ENCODE results near the gene PTPRN.
A peak's percentile ranks its signal among the peaks of the same experiment; 100 is the strongest.

The PTPRN gene

DNA sequence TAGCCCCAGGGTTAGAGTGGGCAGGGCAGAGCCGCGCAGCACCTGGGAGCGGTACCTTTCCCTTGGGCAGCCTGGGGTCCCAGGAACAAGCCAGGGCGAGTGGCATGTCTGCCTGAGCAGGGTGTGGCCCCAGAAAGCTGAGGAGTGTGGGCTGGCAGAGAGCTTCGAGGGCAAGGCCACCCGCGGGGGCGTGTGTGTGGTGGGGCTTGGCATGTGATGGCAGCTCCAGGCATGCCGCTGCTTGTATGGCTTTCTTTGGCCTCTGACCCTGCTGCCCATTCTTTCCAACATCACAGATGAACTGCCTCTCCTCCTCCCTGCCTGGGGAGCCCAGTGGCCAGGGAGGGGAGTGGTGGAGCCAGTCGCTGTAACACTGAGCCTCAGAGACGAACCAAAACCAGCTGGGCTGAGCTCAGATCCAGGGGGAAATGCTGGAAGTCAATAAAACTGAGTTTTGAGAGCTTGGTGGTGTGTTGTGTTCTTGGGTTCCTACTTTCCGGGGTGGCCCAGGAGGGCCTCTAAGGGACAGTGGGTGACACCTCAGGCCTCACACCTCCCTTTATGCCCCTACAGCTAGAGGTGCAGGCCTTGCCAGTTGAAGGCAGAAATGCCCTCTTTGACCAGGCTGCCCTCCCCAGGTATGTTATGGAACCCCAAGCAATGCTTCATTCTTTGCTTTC lies 22.6 kb downstream of the PTPRN start:
- no peak for DNase-seq

DNA sequence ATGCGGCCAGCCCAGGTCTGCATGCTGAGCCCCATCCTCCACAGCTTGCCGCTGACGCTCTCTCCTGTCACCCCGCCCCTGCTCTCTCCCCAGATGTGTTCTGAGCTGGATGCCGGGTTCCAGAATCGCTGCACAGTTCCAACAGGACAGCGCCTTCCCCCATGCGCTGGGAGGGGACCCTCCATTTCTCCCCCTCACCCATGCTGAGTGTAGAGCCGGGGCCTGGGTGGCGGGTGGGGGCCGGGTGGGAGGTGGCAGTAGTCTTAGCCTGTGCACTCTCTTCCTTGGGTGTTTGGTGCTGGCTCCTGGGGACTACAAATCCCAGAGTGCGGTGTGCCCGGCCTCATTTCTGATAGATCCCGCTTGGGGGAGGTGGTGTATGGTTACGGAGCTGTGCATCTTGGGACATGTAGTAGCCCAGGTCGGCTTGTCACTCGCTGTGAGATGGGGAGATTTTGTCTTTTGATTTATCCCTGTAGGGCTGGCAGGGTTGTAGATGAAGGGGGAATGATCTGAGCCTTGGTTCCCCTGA lies 23.2 kb downstream of the PTPRN start:
- no peak for DNase-seq

DNA sequence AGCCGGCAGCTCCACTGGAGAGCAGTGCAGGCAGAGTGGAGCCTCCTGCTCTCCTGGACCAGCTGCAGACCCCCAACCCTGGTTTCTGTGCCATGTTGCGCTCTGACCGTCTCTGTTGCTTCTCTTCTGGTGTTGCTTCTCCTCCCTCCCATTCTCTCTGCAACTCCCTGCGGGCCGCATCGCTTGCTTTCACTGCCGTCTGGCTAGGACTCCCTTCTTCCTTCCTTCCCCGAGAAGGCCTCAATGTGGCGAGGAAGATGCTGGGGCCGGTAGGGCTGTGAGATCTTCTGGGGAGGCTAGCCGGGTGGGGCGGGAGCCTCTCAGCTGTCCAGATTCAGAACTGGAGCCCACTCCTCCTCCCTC lies 23.8 kb downstream of the PTPRN start:
- no peak for DNase-seq

DNA sequence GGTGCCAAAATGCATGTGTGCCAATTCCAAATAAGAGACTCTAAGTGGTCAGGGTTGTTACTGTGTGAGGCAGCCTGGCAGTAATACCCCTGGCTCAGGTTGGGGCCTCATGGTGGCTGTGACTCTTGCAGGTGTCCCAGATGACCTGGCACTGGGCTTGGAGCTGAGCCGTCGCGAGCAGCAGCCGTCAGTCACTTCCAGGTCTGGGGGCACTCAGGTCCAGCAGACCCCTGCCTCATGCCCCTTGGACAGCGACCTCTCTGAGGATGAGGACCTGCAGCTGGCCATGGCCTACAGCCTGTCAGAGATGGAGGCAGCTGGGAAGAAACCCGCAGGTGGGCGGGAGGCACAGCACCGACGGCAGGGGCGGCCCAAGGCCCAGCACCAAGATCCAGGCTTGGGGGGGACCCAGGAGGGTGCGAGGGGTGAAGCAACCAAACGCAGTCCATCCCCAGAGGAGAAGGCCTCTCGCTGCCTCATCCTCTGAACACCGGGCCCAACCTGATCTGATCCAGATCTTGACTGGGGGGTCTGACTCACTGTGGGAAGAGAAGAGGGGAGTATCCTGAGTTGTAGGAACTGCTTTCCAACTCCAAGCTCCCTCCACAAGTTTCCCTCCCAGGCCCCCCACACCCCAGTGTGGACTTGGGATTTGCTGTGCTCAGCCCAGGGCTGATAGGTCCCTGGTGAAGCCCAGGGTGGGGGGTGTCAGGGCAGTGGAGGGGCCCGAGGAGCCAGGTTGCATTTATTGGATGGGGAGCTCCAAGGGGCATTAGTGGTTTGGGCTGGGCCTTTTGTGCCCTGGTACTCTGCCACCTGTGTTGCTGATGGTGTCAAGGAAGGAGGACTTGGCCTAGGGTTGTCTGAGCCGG lies 24.5 kb downstream of the PTPRN start:
- no peak for DNase-seq

DNA sequence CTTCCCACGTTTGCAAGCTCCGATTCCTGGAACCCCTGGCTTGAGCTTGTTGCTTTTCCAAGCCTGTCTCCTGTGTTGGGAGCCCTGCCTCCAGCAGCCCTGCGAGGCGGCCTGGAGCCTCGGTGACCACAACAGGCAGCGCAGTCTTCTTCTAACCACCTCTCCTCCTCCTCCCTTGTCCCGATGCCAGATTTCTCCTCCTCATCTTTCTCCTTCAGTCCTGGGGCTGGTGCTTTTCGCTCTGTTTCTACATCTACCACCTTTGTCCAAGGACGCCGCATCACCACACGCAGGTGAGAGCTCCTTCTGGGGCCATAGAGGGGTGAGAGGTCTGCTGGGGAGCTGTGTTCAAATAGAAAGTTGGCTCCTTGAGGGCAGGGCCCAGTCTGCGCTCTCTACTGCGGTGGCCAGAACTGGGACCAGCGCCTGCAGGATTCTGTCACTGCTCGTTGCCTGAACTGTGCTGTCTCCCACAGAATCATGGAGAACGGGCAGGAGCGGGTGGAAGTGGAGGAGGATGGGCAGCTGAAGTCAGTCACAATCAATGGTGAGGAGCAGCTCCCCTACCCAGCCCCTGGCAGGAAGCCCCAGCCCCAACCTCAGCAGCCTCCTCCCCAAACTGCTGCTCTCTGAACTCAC lies 26.1 kb downstream of the PTPRN start:
- DNase-seq, result no peak

DNA sequence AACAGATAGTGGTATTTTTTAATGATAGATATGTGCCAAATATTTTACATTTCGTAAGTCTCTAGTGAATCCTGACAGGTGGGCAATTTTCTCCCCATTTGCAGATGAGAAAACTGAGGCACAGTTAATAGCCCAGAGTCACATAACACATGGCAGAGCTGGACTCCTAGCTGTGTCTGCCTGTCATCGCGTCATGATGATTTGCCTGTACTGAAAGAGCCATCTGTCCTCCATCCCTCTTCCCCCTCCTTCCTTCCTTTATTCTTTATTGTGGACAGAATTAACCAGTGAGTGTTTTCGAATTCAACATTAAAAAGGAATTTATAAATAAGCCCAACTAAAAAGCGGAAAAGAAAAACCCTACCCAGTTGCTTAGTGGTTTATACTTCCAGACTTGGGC lies 26.8 kb downstream of the PTPRN start:
- DNase-seq, result no peak

DNA sequence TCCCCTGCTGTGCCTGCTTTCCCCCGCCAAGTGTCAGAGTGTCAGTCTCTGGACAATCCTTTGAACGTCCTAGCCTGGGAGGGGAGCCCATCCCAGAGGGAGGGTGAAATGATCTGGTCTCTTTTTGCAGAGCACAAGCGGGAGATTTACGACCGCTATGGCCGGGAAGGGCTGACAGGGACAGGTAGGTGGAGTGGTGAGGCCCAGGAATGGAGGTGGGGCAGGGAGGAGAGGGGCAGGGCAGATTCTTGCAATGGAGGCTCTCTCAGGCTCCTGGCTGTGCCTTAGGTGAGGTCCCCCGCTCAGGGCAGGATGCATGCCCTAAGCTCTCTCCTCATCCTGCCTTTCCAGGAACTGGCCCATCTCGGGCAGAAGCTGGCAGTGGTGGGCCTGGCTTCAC lies 27.6 kb downstream of the PTPRN start:
- no peak for DNase-seq

DNA sequence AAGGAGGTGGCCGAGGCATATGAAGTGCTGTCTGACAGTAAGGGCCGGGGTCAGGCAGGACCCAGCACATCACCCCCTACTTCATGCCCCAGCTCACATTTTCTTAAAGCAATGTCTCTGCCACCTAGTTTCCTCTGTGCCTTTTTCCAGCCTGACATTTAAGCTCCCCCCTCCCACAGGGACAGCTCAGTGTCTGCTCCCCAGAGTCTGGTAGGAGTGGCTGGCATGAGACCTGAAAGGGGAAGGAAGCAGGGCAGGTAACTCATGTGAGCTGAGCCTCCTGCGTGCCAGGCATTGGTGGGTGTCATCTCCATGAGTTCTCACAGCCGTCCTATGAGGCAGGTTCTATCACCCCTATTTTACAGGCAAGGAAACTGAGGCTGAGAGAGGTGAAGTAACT lies 28.6 kb downstream of the PTPRN start:
- DNase-seq, result no peak

DNA sequence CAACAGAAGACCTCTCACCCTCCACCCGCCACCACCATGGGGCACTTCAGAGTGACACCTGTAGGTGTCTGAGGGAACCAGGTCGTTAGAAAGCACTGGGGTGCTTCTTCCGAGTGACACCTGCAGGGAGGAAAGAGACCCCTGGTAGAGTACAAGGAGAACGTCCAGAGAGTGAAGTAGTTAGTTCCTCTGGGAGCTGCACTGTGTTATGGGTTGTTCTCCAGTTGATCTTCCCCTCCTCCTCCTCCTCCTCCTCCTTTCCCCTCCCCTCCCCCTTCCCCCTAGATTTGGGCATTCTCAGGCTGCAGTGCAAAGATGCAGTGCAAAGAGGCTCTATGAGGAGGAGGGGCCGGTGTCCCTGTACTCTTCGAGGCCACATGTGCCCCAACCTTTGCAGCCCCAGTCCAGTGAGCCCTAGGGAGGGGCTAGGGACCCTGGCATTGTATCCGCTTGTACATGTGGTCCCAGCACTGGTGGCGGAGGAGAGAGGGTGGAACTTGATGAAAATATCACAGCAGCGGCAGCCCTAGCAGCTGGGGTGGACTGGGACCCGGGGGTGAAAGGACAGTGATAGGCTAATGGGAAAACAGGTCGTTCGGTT lies 29.2 kb downstream of the PTPRN start:
- DNase-seq, result no peak

DNA sequence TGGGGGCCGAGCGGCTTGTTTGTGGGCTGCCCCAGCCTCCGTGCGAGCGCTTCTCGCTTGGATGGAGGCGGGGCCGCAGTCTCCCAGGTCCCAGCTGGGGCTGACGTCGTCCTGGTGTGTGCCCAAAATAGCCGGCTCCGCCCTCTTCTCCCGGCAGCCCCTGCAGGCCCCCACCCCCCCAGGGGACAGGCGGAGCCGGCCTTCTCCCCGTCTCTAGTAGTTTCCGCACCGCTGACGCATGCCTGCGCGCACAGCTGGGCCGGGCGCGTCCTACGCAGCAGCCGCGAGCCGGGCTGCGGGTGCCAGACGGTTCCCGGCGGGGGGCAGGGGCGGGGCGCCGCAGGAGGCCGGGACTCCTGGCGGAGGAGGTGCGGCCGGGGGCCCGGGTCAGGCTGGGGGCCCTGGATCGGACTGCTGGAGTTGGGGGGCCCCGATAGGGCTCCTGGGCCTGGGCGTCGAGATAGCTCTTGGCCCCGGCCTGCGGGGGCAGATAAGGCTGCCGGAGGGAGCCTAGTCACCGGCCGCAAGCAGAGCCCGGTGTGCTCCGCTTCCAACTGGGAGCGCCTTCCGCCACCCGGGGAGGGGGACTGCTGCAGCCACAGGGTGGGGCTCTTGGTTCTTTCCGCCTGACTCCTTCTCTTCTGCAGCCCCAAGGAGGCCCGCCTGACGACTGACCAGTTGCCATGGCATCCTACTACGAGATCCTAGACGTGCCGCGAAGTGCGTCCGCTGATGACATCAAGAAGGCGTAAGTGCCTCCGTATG lies 29.9 kb downstream of the PTPRN start, which contains the start of gene DNAJB2:
DNAJB2 (plus strand) TSS at position 216 of the 765 bp plus-strand sequence; CDS start at position 684, 468 bp downstream.
- DNase-seq, result peak; percentile 95

DNA sequence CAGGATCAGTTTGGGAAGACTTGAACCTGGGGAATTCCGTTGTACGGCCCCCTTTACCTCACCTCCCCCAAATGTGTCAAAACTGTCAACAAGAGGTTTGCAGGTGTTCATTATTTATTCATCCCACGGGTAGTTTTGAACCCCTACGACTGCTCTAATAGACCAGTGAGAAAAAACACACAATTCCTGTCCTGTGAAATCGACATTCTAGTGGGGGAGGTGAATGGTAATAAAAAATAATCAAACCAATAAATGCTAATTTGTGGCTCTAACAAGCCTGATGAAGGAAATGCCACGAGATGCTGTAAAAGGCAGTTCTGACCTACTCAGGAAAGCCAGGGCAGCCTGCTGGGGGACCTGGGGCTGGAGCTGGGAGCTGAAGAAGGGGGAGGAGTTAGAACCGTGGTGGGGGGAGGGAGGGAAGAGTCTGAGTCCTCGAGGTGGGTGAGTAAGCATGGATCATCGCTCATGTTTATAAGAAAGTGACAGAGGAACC lies 30.5 kb downstream of the PTPRN start:
- DNase-seq, result no peak

DNA sequence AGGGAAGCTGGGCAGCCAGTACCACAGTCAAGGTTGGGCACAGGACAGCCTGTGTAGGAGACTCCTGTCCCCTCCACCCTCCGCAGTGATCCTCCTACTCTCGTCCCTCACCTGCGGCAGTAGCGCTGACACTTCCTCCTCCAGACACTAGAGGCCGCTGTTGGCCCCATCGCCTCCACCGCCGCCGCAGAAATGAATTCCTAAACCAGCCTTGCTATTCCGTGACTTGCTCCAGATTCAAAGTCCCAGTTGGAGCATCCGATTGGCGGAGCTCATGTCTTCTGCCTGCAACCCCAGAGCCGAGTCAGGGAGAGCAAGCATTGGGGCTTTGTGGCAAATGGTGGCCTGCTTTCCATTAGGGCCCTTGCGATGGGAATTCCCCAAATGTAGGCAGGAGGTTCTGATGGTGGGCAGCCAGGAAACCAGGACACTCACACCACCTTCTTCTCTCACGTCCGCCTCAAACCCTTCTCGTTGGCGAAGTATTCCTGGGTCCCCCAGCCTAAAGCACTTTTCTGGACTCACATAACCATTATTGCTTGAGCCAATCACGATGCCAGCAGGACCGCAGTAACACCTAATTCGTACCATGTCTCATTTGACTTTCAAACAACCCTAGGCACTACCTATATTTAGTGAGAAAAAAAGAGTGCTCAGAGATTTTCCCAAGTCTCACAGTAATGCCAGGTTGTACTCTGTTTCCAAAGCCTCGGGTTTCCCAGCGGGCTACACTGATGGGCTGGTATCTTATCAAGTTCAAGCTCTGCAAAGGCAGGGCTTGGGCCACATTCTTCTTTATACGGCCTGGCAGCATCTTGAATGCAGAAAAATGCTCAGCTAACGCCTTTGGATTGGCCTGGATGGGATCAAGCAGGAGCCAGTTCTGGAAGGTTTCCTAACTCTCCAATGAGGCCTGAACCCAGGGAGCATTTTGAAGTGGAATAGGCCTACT lies 31.2 kb downstream of the PTPRN start:
- peak; percentile 45 for DNase-seq

DNA sequence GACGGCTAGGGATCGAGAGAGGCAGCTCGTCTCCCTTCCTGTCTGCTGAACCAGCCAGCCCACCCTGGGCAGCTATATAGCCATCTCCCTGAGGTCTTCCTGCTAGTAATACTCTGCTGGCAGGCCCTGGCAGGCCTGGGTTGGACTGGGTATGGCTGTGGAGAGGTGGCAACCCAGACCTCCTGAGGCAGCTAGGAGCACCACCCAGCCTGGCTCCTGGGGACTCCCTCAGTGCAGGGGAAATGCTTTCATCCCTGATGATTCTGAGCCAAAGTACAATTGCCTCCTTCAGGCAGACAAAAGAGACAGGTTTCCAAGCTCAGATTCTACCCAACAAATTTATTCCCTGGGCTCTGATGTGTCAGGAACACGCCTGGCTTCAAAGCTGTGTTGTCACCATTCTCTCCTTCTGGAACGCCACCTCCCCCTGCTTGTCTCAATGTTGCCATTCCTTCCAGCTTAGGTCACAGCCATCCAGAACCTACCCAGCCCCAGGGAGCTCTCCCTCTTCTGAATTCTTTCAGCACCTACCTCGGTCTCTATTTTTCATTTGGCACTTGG lies 34.8 kb downstream of the PTPRN start:
- no peak for DNase-seq

DNA sequence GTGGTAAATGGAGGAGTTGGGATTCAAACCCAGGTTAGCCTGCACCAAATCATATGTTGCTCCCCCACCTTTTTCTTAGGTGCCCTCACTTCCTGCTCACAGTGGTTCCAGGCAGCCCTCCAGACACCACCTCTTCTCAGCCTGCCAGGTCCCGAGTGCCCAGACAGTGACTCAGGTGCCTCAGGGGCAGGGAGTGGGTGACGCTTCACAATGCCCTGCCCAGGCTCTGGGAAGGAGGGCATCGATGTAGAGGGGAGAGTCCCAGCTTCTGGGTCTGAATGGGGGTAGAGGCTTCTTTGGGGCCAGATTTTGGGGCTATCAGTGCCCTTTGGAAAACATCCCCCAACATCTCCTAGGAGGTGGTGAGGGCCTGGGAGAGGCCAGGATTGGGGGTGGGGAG lies 35.3 kb downstream of the PTPRN start:
- DNase-seq, result no peak

DNA sequence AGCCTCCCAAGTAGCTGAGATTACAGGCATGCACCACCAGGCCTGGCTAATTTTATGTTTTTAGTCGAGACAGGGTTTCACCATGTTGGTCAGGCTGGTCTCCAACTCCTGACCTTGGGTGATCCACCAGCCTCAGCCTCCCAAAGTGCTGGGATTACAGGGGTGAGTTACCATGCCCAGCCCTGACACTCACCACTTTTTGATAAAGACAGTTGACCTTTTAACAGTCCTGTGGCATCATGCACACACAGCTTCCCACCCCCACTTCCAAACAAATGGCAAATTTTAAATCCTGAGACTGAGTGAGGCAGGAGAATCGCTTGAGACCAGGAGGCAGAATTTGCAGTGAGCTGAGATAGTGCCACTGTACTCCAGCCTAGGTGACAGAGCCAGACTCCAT lies 36.2 kb downstream of the PTPRN start:
- no peak for DNase-seq

DNA sequence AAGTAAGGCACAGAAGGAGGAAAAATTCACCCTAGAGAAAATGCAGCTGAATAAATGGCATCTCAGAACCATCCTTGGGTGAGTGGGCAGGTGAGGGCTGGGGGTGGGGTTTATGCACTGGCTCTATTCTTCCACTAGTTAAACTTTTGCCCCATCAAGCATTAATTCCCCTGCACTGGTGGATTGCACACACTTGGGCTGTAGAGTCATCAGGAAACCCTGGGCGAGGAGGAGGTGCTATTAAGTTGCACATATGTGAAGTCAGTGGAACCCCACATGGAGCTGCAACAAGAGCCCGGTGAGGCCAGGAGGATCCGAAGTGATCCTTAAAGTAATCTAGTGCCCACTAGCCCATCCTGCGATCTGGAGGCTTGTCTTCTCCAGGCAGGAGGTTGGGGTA lies 36.8 kb downstream of the PTPRN start:
- no peak for DNase-seq

DNA sequence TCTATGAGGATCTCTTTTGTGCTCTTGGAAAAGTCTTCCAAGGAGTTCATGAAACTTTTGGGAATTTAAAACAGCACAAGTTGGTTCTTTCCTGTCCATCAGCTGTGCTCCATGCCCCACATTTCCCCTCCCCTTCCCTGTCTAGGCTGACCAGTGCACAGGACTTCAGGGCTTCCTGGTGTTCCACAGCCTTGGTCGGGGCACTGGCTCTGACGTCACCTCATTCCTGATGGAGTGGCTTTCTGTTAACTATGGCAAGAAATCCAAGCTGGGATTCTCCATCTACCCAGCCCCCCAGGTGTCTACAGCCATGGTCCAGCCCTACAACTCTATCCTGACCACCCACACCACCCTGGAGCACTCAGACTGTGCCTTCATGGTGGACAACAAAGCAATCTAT lies 38.2 kb downstream of the PTPRN start:
- no peak for DNase-seq

DNA sequence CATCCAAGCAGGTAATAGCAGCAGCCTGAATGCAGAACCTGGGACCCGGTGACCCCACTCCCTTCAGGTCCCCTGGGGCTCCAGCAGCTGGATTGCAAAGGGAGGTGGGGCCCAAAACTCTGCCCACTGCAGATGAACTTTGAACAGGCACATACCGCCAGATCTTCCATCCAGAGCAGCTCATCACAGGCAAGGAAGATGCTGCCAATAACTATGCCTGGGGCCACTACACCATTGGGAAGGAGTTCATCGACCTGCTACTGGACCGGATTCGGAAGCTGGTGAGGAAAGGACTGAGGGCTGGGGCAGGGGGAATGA lies 39.2 kb downstream of the PTPRN start:
- no peak for DNase-seq

DNA sequence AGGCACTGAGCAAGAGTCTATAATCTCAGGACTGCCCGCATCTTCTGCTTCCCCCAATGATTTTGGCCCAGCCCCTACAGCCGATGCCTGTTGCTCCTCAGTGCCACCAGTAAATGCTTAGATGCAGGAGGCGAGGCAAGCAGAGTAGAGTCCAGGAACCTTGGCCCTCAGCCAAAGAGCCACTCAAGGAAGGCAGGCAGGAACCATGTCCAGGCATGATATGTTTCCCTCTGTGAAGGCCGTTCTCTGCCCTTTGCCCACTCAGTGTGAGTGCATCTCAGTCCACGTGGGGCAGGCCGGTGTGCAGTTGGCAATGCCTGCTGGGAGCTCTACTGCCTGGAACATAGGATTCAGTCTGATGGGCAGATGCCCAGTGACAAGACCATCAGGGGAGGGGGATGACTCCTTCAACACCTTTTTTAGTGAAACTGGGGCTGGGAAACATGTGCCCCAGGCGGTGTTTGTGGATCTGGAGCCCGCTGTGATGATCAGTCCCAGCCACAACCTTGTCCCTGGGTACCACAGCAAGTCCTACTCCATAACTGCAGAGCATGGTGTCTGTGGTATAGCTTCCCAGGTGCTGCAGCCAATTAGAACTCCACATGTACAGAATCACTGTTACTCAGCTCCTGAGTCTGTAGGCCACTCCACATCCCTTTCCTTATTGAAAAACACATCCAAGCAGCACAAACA lies 39.7 kb downstream of the PTPRN start:
- no peak for DNase-seq

DNA sequence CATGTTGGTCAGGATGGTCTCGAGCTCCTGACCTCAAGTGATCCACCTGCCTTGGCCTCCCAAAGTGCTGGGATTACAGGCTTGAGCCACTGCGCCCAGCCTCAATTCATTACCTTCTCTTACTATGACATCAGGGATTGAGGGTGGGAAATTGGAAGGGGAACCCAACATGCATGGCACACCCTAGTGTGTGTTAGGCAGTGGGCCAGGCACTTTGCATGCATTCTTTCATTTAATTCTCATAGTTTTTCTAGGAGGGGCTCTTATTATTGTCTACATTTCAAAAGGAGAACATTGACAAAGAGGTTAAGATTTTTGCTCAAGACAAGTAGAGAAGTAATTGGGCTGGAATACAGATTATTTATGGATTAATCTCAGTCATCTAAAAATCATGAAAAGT lies 40.9 kb downstream of the PTPRN start:
- DNase-seq, result no peak
